Measurements from ENCODE around the gene MCL1.

DNA sequence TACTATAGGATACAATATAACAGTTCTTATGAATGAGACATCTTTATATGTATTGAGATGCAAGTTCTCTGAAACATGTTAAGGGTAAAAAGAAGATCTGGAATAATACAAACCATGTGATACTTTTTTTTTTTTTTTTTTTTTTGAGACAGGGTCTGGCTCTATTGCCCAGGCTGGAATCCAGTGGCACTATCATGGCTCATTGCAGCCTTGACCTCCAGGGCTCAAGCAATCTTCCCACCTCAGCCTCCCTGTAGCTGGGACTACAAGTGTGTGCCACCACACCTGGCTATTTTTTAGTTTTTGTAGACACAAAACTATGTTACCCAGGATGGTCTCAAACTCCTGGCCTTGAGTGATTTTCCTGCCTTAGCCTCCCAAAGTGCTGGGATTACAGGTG, 22.1 kb upstream of the MCL1 start:
- TF ChIP-seq, protein P1, sequence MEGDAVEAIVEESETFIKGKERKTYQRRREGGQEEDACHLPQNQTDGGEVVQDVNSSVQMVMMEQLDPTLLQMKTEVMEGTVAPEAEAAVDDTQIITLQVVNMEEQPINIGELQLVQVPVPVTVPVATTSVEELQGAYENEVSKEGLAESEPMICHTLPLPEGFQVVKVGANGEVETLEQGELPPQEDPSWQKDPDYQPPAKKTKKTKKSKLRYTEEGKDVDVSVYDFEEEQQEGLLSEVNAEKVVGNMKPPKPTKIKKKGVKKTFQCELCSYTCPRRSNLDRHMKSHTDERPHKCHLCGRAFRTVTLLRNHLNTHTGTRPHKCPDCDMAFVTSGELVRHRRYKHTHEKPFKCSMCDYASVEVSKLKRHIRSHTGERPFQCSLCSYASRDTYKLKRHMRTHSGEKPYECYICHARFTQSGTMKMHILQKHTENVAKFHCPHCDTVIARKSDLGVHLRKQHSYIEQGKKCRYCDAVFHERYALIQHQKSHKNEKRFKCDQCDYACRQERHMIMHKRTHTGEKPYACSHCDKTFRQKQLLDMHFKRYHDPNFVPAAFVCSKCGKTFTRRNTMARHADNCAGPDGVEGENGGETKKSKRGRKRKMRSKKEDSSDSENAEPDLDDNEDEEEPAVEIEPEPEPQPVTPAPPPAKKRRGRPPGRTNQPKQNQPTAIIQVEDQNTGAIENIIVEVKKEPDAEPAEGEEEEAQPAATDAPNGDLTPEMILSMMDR (conservative IDR thresholded peaks at IDR 0.05) = no peak
- no peak for TF ChIP-seq ZFX (IDR thresholded peaks at IDR 0.05)

Measured in C4-2B (cell line).